ENCODE results near the gene RAB12. TPM values are rescaled to one million over a fixed set of nuclear protein-coding genes. Genes with fewer than 3 reads are reported as not detected.
"Not testable (repeated sequence)": the region's sequence is repeated elsewhere in the genome, so short reads cannot be mapped to it uniquely, and the experiment has no call there.

The RAB12 gene
- 50.0 TPM for total RNA-seq

GRCh38 chr18:8608795-8609658 lies at the start of gene RAB12:
RAB12 (plus strand) TSS chr18:8609437; CDS start chr18:8609440, 3 bp downstream.
- DNase-seq (ENCODE audit: low spot score), result peak; percentile 89

- DNase-seq (ENCODE audit: low spot score), result no peak
Observed at GRCh38 chr18:8559612-8560186, 49.5 kb upstream of the RAB12 start.

GRCh38 chr18:8561123-8561910 lies 47.9 kb upstream of the RAB12 start:
- no peak for DNase-seq (ENCODE audit: low spot score)

GRCh38 chr18:8562070-8562469 lies 47.2 kb upstream of the RAB12 start:
- no peak for DNase-seq (ENCODE audit: low spot score)

- DNase-seq (ENCODE audit: low spot score), result no peak
Observed at GRCh38 chr18:8562919-8563318, 46.3 kb upstream of the RAB12 start.

GRCh38 chr18:8571399-8571798 lies 37.8 kb upstream of the RAB12 start:
- no peak for DNase-seq (ENCODE audit: low spot score)

- DNase-seq (ENCODE audit: low spot score), result not testable (repeated sequence)
Observed at GRCh38 chr18:8573766-8574165, 35.5 kb upstream of the RAB12 start.

- DNase-seq (ENCODE audit: low spot score), result no peak
Observed at GRCh38 chr18:8584798-8585197, 24.4 kb upstream of the RAB12 start.

- no peak for DNase-seq (ENCODE audit: low spot score)
Observed at GRCh38 chr18:8586941-8587340, 22.3 kb upstream of the RAB12 start.

GRCh38 chr18:8595445-8595844 lies 13.8 kb upstream of the RAB12 start:
- no peak for DNase-seq (ENCODE audit: low spot score)

- no peak for DNase-seq (ENCODE audit: low spot score)
Observed at GRCh38 chr18:8601277-8602032, 7.8 kb upstream of the RAB12 start.

- DNase-seq (ENCODE audit: low spot score), result no peak
Observed at GRCh38 chr18:8602040-8602439, 7.2 kb upstream of the RAB12 start.

- DNase-seq (ENCODE audit: low spot score), result no peak
Observed at GRCh38 chr18:8602557-8602956, 6.7 kb upstream of the RAB12 start.

GRCh38 chr18:8603663-8604520 lies 5.3 kb upstream of the RAB12 start:
- DNase-seq (ENCODE audit: low spot score), result no peak

GRCh38 chr18:8605974-8606373 lies 3.3 kb upstream of the RAB12 start:
- DNase-seq (ENCODE audit: low spot score), result no peak

- no peak for DNase-seq (ENCODE audit: low spot score)
Observed at GRCh38 chr18:8607776-8608742, 1.2 kb upstream of the RAB12 start.

GRCh38 chr18:8609659-8610458 lies 622 bp downstream of the RAB12 start:
- DNase-seq (ENCODE audit: low spot score), result no peak

GRCh38 chr18:8610459-8610851 lies 1.2 kb downstream of the RAB12 start:
- no peak for DNase-seq (ENCODE audit: low spot score)
